Activated CD4-positive, alpha-beta T cell treated with anti-CD3 and anti-CD28 coated beads for 24 hours (primary cell): ENCODE results near the gene EID3.
"Not testable (repeated sequence)": the region's sequence is repeated elsewhere in the genome, so short reads cannot be mapped to it uniquely, and the experiment has no call there.

ENCODE experiments used
- DNase-seq, 2 donors: peaks; one replicate each; pipeline ENCODE4 v3.0.0-alpha.2; 2020; ENCODE audit warnings: low read depth in 2 of 2

Gene EID3

GRCh38 chr12:104303538-104304151 is at the start of gene EID3:
TSS of gene EID3 (plus strand) at chr12:104303739. CDS start at chr12:104303935, 196 bp downstream.
- DNase-seq: peak; percentile 82 to 85

DNA sequence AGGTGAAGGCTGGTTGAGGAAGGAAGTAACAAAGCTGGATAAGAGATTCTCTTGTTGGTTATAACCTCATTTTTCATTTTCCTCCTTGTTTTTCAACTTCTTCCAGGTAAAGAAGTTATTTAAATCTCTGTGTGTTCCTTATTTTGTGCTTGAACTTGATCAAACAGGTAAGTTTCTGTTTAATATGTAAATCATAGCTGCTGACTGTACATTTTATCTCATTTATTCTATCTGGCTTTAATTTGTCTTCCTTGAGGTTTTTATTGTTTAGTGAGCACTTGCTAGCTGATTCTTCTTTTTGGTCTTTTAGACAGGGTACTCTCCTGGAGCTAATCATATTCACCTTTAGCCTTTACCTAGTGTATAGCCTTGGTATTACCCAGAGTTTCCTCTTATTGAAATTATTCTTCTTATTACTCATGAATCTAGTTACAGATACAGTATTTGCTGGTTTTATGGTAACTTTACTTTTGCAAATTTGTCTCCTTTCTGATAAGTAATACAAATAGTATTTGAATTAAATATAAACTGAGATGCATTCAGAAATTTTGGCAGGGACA is 45.5 kb upstream of the EID3 start:
- DNase-seq: no peak

GRCh38 chr12:104258476-104259067 is 45.0 kb upstream of the EID3 start:
- no peak for DNase-seq

DNA sequence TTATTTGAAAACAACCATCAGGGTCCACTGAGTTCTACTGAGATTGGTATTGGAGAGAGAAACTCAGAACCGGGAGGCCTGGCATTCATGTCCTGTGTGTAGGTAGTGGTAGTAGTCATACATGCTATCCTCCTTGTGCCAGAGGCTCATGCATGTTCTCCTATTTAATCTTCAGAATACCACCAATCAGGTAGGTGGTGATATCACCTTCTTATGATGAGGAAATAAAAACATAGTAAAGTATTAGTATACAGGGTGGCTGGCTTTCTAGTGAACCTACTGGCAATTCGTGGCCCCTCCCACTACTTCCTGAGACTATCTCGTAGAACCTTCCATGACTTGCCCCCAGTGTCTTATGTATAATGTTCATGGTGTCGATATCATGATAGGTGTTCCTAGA is 40.5 kb upstream of the EID3 start:
- DNase-seq: no peak

DNA sequence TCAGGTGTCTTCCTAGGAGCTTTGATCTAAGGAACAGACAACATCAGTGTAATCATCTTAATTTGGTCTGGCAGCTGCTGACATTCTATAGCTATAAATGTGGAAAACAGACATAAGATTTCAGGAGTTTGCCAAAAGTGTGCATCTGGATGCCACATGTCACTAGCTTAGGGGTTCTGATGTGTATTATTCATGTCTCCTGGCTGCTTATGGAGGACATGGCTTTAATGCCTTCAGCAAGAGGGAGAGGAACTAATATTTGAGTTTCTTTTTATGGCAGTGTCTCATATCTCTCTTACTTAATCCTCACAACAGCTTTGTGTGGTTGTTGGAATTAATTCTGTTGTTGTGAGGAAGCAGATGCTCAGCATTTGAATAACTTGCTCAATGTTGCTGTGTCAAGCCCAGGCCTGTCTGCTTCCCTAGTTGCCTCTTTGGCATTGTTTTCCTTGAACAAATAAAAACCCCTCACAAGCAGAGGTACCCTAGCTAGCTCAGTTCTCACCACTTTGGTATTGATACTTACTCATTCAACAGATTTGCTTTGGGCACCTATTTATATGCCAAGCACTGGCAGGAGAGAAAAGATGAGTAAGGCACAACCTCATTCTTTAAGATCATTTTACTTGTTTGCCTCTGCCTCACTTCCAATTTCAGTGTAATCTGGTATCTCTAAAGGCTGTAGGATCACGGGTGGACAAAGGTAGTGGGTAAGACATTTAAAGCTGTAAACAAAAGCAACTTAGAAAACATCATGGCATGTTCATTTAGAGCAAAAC is 39.8 kb upstream of the EID3 start:
- no peak for DNase-seq

DNA sequence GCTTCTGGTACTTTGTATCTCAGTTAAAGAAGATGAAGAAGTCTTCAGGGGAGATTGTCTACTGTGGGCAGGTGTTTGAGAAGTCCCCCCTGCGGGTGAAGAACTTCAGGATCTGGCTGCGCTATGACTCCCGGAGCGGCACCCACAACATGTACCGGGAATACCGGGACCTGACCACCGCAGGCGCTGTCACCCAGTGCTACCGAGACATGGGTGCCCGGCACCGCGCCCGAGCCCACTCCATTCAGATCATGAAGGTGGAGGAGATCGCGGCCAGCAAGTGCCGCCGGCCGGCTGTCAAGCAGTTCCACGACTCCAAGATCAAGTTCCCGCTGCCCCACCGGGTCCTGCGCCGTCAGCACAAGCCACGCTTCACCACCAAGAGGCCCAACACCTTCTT is 38.1 kb upstream of the EID3 start:
- DNase-seq: not testable (repeated sequence)

DNA sequence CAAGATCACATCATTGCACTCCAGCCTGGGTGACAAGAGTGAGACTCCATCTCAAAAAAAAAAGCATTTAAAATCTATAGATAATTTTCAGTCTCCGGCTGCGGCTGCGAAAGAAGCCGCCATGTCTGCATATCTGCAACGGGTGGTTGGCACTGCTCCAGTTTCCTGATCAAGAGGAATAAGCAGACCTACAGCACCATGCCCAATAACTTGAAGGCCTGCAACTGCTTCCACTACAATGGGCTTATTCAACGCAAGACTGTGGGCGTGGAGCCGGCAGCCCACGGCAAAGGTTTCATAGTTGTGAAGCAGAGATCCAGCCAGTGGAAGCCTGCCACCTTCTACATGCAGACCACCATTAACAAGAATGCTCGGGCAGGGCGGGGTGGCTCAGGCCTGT is 30.6 kb upstream of the EID3 start:
- no peak for DNase-seq

GRCh38 chr12:104273503-104273902 is 30.0 kb upstream of the EID3 start:
- DNase-seq: no peak

GRCh38 chr12:104274811-104275210 is 28.7 kb upstream of the EID3 start:
- no peak for DNase-seq

- no peak for DNase-seq
Measured at GRCh38 chr12:104275689-104276088, 27.9 kb upstream of the EID3 start.

- no peak for DNase-seq
Measured at GRCh38 chr12:104276273-104277131, 27.0 kb upstream of the EID3 start.

DNA sequence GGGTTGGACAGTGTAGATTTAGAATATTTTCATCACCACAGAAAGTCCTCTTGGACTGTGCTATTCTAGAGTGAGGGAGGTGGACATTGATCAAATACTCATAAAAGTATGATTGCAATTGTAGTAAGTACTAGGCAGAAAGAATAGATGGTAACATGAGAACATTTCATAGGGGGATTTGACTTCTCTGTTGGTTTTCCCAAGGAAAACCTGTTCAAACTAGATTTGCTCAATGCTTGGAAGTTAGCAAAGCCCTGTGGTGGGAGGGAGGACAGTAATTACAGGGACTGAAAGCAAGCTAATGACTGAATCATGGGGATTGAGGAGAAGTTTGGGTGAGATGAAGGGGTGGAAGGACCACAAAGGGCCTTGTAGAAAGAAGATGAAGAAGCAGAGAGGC is 24.4 kb upstream of the EID3 start:
- DNase-seq: no peak

DNA sequence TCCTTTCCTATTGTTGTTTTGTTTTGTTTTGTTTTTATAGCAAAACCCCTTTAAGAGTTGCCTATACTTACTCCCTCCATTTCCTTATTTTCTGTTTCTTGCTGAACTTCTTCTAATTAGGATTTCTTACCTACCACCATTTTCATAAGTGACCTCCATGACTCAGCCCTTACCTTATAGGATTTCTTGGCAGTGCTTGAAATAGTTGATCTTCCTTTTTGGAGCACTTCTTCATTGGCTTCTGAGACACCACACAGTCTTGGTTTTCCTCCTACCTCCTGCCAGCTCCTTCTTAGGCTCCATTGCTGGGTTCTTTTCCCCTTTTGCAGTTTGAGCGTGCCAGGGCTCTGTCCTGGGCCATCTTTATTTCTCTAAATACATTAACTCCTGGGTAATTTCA is 23.4 kb upstream of the EID3 start:
- DNase-seq: no peak

DNA sequence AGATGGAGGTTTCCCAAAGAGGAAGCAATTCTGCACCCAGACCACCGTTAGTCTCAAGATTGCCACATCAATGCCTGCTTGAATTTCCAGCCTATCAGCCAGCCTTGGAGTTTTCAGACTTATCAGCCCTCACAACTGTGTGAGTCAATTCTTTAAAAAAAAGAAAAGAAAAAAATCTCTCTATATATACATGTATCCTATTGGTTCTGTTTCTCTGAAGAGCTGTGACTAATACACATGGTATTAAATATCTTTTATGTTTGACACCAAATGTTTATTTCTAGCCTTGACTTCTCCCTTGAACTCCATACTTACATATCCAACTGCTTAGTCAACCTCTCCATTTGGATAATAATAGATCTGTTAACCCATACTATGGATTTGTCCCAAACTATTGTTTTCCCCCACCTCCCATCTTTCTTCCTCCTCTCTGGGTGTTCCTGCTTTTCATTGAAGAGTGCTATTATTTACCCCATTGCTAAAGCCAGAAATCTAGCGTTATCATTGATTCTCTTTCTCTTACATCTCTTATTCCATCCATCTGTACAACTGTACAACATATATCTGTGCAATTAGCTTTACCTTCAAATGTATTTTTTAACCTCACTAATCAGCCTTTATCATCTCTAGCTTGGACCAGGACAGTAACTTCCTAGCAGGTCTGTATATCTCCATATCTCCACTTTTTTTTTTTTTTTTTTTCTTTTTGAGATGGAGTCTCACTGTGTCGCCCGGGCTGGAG is 22.7 kb upstream of the EID3 start:
- no peak for DNase-seq

DNA sequence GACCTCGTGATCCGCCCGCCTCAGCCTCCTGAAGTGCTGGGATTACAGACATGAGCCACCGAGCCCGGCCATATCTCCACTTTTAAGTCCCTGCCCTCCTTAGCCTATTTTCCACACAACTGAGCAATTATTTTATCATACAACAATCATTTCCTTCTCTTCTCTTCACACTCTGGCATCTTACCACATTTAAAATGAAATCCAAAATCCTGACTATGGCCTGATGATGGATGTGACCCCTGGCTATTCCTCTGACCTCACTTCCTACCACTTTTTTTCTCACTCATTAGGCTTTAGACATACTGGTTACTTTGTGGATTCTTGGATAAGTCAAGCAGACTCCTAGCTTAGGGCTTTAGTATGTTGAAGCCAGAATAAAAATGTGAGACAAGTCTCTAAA is 21.9 kb upstream of the EID3 start:
- DNase-seq: no peak

DNA sequence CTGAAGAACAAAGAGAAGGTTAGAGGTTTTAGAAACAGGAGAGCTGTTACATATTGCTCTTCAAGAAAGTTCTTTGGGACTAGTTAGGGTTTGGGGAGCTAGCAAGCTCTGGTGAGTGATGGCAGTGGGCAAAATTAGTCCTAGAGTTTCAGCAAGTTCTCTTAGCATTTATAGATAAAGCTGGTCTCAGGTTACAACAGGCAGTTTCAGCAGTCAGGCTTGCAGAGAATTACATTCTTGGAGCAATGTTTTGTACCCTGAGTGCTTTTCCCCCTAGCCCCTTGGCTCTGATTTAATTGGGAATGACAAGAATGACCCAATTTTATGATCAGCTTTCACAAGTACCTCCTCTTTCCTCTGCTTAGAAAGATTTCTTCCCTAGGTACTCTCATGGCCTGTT is 21.4 kb upstream of the EID3 start:
- no peak for DNase-seq

DNA sequence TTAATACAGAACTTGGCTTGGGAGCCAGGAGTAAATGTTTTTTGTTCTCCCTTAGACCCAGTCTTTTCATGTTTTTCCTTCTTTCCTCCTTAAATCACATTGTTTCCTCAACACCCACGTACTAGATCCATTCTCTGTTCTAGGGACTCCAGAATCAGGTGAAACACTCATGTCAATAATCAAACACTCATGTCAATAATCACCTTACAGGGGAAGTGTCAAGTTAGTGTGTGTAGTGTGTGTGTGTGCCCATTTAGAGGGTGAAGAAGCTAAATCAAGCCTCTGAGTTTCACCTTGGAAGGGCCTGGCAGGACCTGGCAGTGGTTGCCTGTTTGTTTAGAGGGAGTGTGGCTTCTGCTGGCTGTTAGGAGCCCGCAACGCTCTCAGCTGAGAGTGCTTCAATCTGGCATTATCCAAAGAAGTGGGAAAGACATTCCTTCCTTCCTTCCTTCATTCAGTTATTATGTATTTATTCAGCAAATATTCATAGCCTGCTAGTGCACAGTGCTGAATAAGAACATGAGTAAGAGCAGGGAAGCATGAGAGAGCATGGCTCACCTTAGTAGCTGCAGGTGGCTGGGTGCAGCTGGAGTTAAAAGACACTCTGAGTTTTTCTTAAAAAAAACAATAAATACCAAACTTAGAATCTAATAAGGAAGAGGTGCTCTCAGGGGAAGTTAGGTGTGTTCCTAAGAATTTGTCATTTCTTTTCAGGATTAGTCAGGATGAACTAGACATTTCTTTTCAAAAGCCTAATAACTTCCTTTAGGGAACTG is 17.6 kb upstream of the EID3 start:
- no peak for DNase-seq

- DNase-seq: peak; percentile 74 to 80
Measured at GRCh38 chr12:104286516-104287482, 16.7 kb upstream of the EID3 start.

GRCh38 chr12:104288635-104289274 is 14.8 kb upstream of the EID3 start:
- DNase-seq: peak; percentile 70 to 76
